H9 (cell line): ENCODE measurements around the gene ANGEL2. TPM values are rescaled to one million over a fixed set of nuclear protein-coding genes. Genes with fewer than 3 reads are reported as not detected.
A peak's percentile ranks its signal among the peaks of the same experiment; 100 is the strongest.

Source experiments
- DNase-seq: peaks from one replicate; pipeline ENCODE4 v3.0.0-alpha.2; 2017
- H2AFZ ChIP-seq: one replicate; pipeline ENCODE4 v1.6.1; 2013; ENCODE audit warnings: mild to moderate bottlenecking, low read length, control low read depth, moderate library complexity
- H2AK5ac ChIP-seq: 2 replicates; pipeline ENCODE4 v1.6.1; 2013; ENCODE audit warnings: low read length, control low read depth, mixed read lengths; ENCODE audit not compliant: insufficient read length
- H2BK120ac ChIP-seq: one replicate; pipeline ENCODE4 v1.6.1; 2013; ENCODE audit warnings: low read depth, mild to moderate bottlenecking, low read length, control low read depth, inconsistent platforms; ENCODE audit not compliant: poor library complexity, severe bottlenecking
- H2BK12ac ChIP-seq: 2 replicates; pipeline ENCODE4 v1.6.1; 2013; ENCODE audit warnings: low read length, control low read depth, mixed read lengths, low read depth; ENCODE audit not compliant: insufficient read length
- H2BK15ac ChIP-seq: 2 replicates; pipeline ENCODE4 v1.6.1; 2013; ENCODE audit warnings: low read depth, low read length, control low read depth
- H2BK20ac ChIP-seq: one replicate; pipeline ENCODE4 v1.6.1; 2013; ENCODE audit warnings: low read depth, mild to moderate bottlenecking, low read length, control low read depth, inconsistent platforms; ENCODE audit not compliant: poor library complexity, severe bottlenecking
- H2BK5ac ChIP-seq: 2 replicates; pipeline ENCODE4 v1.6.1; 2013; ENCODE audit warnings: low read length, control low read depth, mixed read lengths; ENCODE audit not compliant: insufficient read length
- H3K14ac ChIP-seq: 2 replicates; pipeline ENCODE4 v1.6.1; 2013; ENCODE audit warnings: low read length, control low read depth; ENCODE audit not compliant: insufficient read depth
- H3K18ac ChIP-seq: 2 replicates; pipeline ENCODE4 v1.6.1; 2013; ENCODE audit warnings: low read depth, mild to moderate bottlenecking, mixed read lengths, low read length, control low read depth; ENCODE audit not compliant: insufficient read length
- H3K23ac ChIP-seq: 2 replicates; pipeline ENCODE4 v1.6.1; 2013; ENCODE audit warnings: low read length, control low read depth, mixed read lengths, low read depth; ENCODE audit not compliant: insufficient read length
- H3K23me2 ChIP-seq: 2 replicates; pipeline ENCODE4 v1.6.1; 2013; ENCODE audit warnings: low read depth, mild to moderate bottlenecking, mixed read lengths, low read length, control low read depth; ENCODE audit not compliant: insufficient read length, poor library complexity, severe bottlenecking
- H3K27ac ChIP-seq: 2 replicates; pipeline ENCODE4 v1.5.1; 2013; ENCODE audit warnings: low read length, control low read depth, mixed read lengths, low read depth; ENCODE audit not compliant: insufficient read length
- H3K27me3 ChIP-seq: 2 replicates; pipeline ENCODE4 v1.6.1; 2013; ENCODE audit warnings: low read length, control low read depth, inconsistent platforms; ENCODE audit not compliant: insufficient read depth
- H3K4ac ChIP-seq: 2 replicates; pipeline ENCODE4 v1.6.1; 2013; ENCODE audit warnings: low read depth, mild to moderate bottlenecking, control low read depth, inconsistent platforms, low read length, moderate library complexity
- H3K4me1 ChIP-seq: 2 replicates; pipeline ENCODE4 v1.6.1; 2013; ENCODE audit warnings: low read length, control low read depth, inconsistent platforms; ENCODE audit not compliant: insufficient read depth
- H3K4me2 ChIP-seq: 2 replicates; pipeline ENCODE4 v1.6.1; 2013; ENCODE audit warnings: low read length, control low read depth, mixed read lengths; ENCODE audit not compliant: insufficient read length, insufficient read depth
- H3K56ac ChIP-seq: 2 replicates; pipeline ENCODE4 v1.6.1; 2013; ENCODE audit warnings: low read depth, mild to moderate bottlenecking, mixed read lengths, low read length, control low read depth; ENCODE audit not compliant: insufficient read length
- H3K79me1 ChIP-seq: 2 replicates; pipeline ENCODE4 v1.6.1; 2013; ENCODE audit warnings: low read depth, mild to moderate bottlenecking, moderate library complexity, low read length, control low read depth, inconsistent platforms; ENCODE audit not compliant: insufficient read depth, poor library complexity, severe bottlenecking
- H3K79me2 ChIP-seq: 2 replicates; pipeline ENCODE4 v1.6.1; 2013; ENCODE audit warnings: low read length, control low read depth, inconsistent platforms; ENCODE audit not compliant: insufficient read depth
- H3K9ac ChIP-seq: 2 replicates; pipeline ENCODE4 v1.6.1; 2013; ENCODE audit warnings: low read length, control low read depth, mixed read lengths; ENCODE audit not compliant: insufficient read length; ENCODE audit errors: extremely low read depth
- H3K9me3 ChIP-seq: one replicate; pipeline ENCODE4 v1.6.1; 2013; ENCODE audit warnings: low read depth, low read length, inconsistent platforms; ENCODE audit not compliant: control insufficient read depth
- H3T11ph ChIP-seq: one replicate; pipeline ENCODE4 v1.6.1; 2013; ENCODE audit warnings: mild to moderate bottlenecking, low read length, control low read depth, inconsistent platforms
- H4K20me1 ChIP-seq: one replicate; pipeline ENCODE4 v1.6.1; 2013; ENCODE audit not compliant: control insufficient read depth, insufficient read length, insufficient read depth
- H4K5ac ChIP-seq: 2 replicates; pipeline ENCODE4 v1.6.1; 2013; ENCODE audit warnings: low read depth, mild to moderate bottlenecking, mixed read lengths, low read length, control low read depth; ENCODE audit not compliant: insufficient read length
- H4K8ac ChIP-seq: replicated peaks from 2 replicates; pipeline ENCODE4 v1.6.1; 2013; ENCODE audit warnings: low read length, control low read depth, mixed read lengths, low read depth; ENCODE audit not compliant: insufficient read length
- H4K91ac ChIP-seq: 2 replicates; pipeline ENCODE4 v1.6.1; 2013; ENCODE audit warnings: low read depth, mild to moderate bottlenecking, moderate library complexity, mixed read lengths, low read length, control low read depth; ENCODE audit not compliant: insufficient read length
- H3K27ac Mint-ChIP-seq, 3 experiments: 2 replicates in 2 of 3; 3 replicates in 1 of 3; pipeline ENCODE4 v1.8.0; 2020 to 2021; ENCODE audit warnings: mixed read lengths in 3 of 3, mild to moderate bottlenecking in 1 of 3, moderate library complexity in 1 of 3
- H3K27me3 Mint-ChIP-seq: 2 replicates; pipeline ENCODE4 v1.8.0; 2021; ENCODE audit warnings: low read depth, mild to moderate bottlenecking, moderate library complexity, mixed read lengths
- H3K36me3 Mint-ChIP-seq, 3 experiments: 2 replicates in 2 of 3; 3 replicates in 1 of 3; pipeline ENCODE4 v1.8.0; 2020 to 2021; ENCODE audit warnings: low read depth in 3 of 3, mixed read lengths in 3 of 3; ENCODE audit not compliant: insufficient read depth in 1 of 3
- H3K4me1 Mint-ChIP-seq, 2 experiments: 2 replicates each; pipeline ENCODE4 v1.8.0; 2020; ENCODE audit warnings: mixed read lengths in 2 of 2
- H3K4me3 Mint-ChIP-seq, 2 experiments: 2 replicates in 1 of 2; 3 replicates in 1 of 2; pipeline ENCODE4 v1.8.0; 2020 to 2021; ENCODE audit warnings: mild to moderate bottlenecking in 2 of 2, mixed read lengths in 2 of 2, moderate library complexity in 1 of 2
- H3K9me3 Mint-ChIP-seq, 2 experiments: 2 replicates in 1 of 2; 3 replicates in 1 of 2; pipeline ENCODE4 v1.8.0; 2020; ENCODE audit warnings: mild to moderate bottlenecking in 2 of 2, mixed read lengths in 2 of 2, moderate library complexity in 1 of 2
- WGBS: extraction: QIAGEN DNeasy Blood & Tissue Kit; methylation state at CpG from one replicate; pipeline ENCODE4 v1.1.7; 2013; ENCODE audit warnings: missing lambda C conversion rate, low lambda C conversion rate, mixed read lengths; ENCODE audit not compliant: insufficient read length; ENCODE audit errors: extremely low coverage; 5-methylcytosine and 5-hydroxymethylcytosine counted together
- total RNA-seq: library from RNA; stranded (reverse); gene quantifications from 2 replicates; pipeline ENCODE4 v1.2.1, GENCODE V29; 2021
- TF ChIP-seq, protein P1 (sequence below): fragments of 200-600 bp; sonication (generic); conservative IDR thresholded peaks from 3 replicates; pipeline ENCODE4 v1.8.0; 2021; ENCODE audit warnings: antibody characterized with exemption, mild to moderate bottlenecking

Gene ANGEL2
- total RNA-seq, 1 experiment from 2014 or later, result 47.8 TPM

DNA sequence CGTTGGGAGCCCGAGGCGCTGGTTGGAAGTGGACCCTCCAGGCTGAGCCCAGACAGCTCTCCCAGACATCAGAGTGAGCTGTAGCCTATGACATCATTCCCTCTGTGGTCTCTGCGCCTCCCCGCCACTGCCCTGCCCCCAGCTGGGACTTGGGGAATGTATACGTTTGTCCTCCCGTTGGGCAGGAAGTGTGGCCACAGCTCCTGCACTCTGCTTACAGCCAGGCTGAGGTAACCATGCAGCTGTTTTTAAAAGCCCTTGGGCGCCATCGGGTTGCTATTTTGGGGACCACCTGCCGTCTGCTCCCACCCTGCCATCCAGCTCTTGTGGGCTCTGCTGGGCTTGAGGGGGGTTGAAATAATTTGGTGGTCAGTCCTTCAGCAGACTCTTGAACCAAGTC, 57.5 kb downstream of the ANGEL2 start:
- Histone ChIP-seq H3K4me2 (no peak overlapping the region), H3K27ac (no peak overlapping the region)
- no peak overlapping the region for H3K4me3 Mint-ChIP-seq

More for the DNA sequence above, 57.5 kb downstream of the ANGEL2 start:
- no peak overlapping the region for H4K8ac ChIP-seq
- H3K4ac ChIP-seq, result no peak overlapping the region
- H4K20me1 ChIP-seq, result peaks cover 2% of the 10 kb centered on the region
- Mint-ChIP-seq H3K27me3 (no peaks in the 10 kb centered on the region), H3K9me3 (no peaks in the 10 kb centered on the region), H3K36me3 (peaks cover 79 to 96% (median 82%) of the 10 kb centered on the region in 3 experiments), H3K27ac (peak overlapping the region in 1 of 3 experiments; percentile 54; a peak in 2 of 7 replicates), H3K4me1 (peaks cover 31 to 40% of the 10 kb centered on the region in 2 experiments)
- H2BK15ac ChIP-seq, result no peak overlapping the region
- H3K9me3 ChIP-seq, result no peaks in the 10 kb centered on the region
- H2BK20ac ChIP-seq, result no peak overlapping the region
- H3K79me1 ChIP-seq, result peaks cover 1% of the 10 kb centered on the region
- no peak overlapping the region for H3K23ac ChIP-seq
- H2AK5ac ChIP-seq, result no peak overlapping the region
- H2BK12ac ChIP-seq, result no peak overlapping the region
- H3K27me3 ChIP-seq, result no peaks in the 10 kb centered on the region
- peaks cover 2% of the 10 kb centered on the region; the same call in 1 of the 2 replicates for H3K79me2 ChIP-seq
- no peak overlapping the region for H4K91ac ChIP-seq
- no peak overlapping the region for H3K9ac ChIP-seq
- H3K4me1 ChIP-seq, result peaks cover 3% of the 10 kb centered on the region; the same call in 1 of the 2 replicates
- H3T11ph ChIP-seq, result no peak overlapping the region
- H2BK120ac ChIP-seq, result no peak overlapping the region
- DNase-seq, result no peak
- no peak overlapping the region for H2BK5ac ChIP-seq
- no CpG with 5 or more reads among the region's 10 CpGs for WGBS
- H2AFZ ChIP-seq, result no peak overlapping the region
- no peak overlapping the region for H3K18ac ChIP-seq
- no peaks in the 10 kb centered on the region for H3K23me2 ChIP-seq
- H3K56ac ChIP-seq, result no peak overlapping the region
- no peak overlapping the region for H4K5ac ChIP-seq
- TF ChIP-seq, protein P1, sequence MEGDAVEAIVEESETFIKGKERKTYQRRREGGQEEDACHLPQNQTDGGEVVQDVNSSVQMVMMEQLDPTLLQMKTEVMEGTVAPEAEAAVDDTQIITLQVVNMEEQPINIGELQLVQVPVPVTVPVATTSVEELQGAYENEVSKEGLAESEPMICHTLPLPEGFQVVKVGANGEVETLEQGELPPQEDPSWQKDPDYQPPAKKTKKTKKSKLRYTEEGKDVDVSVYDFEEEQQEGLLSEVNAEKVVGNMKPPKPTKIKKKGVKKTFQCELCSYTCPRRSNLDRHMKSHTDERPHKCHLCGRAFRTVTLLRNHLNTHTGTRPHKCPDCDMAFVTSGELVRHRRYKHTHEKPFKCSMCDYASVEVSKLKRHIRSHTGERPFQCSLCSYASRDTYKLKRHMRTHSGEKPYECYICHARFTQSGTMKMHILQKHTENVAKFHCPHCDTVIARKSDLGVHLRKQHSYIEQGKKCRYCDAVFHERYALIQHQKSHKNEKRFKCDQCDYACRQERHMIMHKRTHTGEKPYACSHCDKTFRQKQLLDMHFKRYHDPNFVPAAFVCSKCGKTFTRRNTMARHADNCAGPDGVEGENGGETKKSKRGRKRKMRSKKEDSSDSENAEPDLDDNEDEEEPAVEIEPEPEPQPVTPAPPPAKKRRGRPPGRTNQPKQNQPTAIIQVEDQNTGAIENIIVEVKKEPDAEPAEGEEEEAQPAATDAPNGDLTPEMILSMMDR, result no peak
- no peak overlapping the region for H3K14ac ChIP-seq
